Measurements from ENCODE around the gene C7orf57. TPM values are rescaled to one million over a fixed set of nuclear protein-coding genes. Genes with fewer than 3 reads are reported as not detected.

Gene C7orf57
- total RNA-seq, 1 donor from 2014 or later = 0.31 TPM

GRCh38 chr7:48009257-48009656, 26.1 kb upstream of the C7orf57 start:
- H3K27me3 Mint-ChIP-seq (ENCODE audit: insufficient read depth) = peaks cover 7% of the 10 kb centered on the region
- H3K4me3 Mint-ChIP-seq = no peak overlapping the region
- no peak overlapping the region for H3K27ac Mint-ChIP-seq
- H3K4me1 Mint-ChIP-seq (ENCODE audit: low read depth) = no peaks in the 10 kb centered on the region
- no peak for DNase-seq (ENCODE audit: low spot score)
- no peaks in the 10 kb centered on the region for H3K36me3 Mint-ChIP-seq (ENCODE audit: low read depth)
- intact Hi-C loops (cut with micrococcal nuclease) = no loop called here
- H3K9me3 Mint-ChIP-seq = no peaks in the 10 kb centered on the region

GRCh38 chr7:48009954-48010353, 25.4 kb upstream of the C7orf57 start:
- no peak for DNase-seq (ENCODE audit: low spot score)
- intact Hi-C loops (cut with micrococcal nuclease) = no loop called here
- Mint-ChIP-seq H3K4me1 (ENCODE audit: low read depth) (no peaks in the 10 kb centered on the region), H3K4me3 (no peak overlapping the region), H3K9me3 (no peaks in the 10 kb centered on the region), H3K36me3 (ENCODE audit: low read depth) (no peaks in the 10 kb centered on the region), H3K27ac (no peak overlapping the region), H3K27me3 (ENCODE audit: insufficient read depth) (peaks cover 5% of the 10 kb centered on the region)

- H3K4me3 Mint-ChIP-seq = no peak overlapping the region
- no peaks in the 10 kb centered on the region for H3K9me3 Mint-ChIP-seq
- H3K27me3 Mint-ChIP-seq (ENCODE audit: insufficient read depth) = peaks cover 1% of the 10 kb centered on the region
- H3K27ac Mint-ChIP-seq = no peak overlapping the region
- H3K36me3 Mint-ChIP-seq (ENCODE audit: low read depth) = no peaks in the 10 kb centered on the region
- intact Hi-C loops (cut with micrococcal nuclease) = no loop called here
- H3K4me1 Mint-ChIP-seq (ENCODE audit: low read depth) = no peaks in the 10 kb centered on the region
- DNase-seq (ENCODE audit: low spot score) = no peak
Observed at GRCh38 chr7:48011323-48011722, 24.0 kb upstream of the C7orf57 start.

GRCh38 chr7:48011951-48012350, 23.4 kb upstream of the C7orf57 start:
- Mint-ChIP-seq H3K36me3 (ENCODE audit: low read depth) (no peaks in the 10 kb centered on the region), H3K9me3 (no peaks in the 10 kb centered on the region), H3K27me3 (ENCODE audit: insufficient read depth) (peaks cover 1% of the 10 kb centered on the region)

GRCh38 chr7:48016641-48017040, 18.7 kb upstream of the C7orf57 start:
- intact Hi-C loops (cut with micrococcal nuclease) = no loop called here
- no peaks in the 10 kb centered on the region for H3K9me3 Mint-ChIP-seq
- no peaks in the 10 kb centered on the region for H3K4me1 Mint-ChIP-seq (ENCODE audit: low read depth)
- no peak overlapping the region for H3K4me3 Mint-ChIP-seq
- H3K27me3 Mint-ChIP-seq (ENCODE audit: insufficient read depth) = peaks cover 19% of the 10 kb centered on the region
- H3K36me3 Mint-ChIP-seq (ENCODE audit: low read depth) = no peaks in the 10 kb centered on the region
- no peak for DNase-seq (ENCODE audit: low spot score)
- H3K27ac Mint-ChIP-seq = no peak overlapping the region

More at GRCh38 chr7:48011951-48012350, 23.4 kb upstream of the C7orf57 start:
- no peak for DNase-seq (ENCODE audit: low spot score)
- Mint-ChIP-seq H3K4me1 (ENCODE audit: low read depth) (no peaks in the 10 kb centered on the region), H3K4me3 (no peak overlapping the region), H3K27ac (no peak overlapping the region)
- intact Hi-C loops (cut with micrococcal nuclease) = no loop called here

- Mint-ChIP-seq H3K27ac (no peak overlapping the region), H3K4me1 (ENCODE audit: low read depth) (no peaks in the 10 kb centered on the region), H3K9me3 (peaks cover 3% of the 10 kb centered on the region), H3K4me3 (no peak overlapping the region), H3K36me3 (ENCODE audit: low read depth) (no peaks in the 10 kb centered on the region), H3K27me3 (ENCODE audit: insufficient read depth) (peaks cover 22% of the 10 kb centered on the region)
- intact Hi-C loops (cut with micrococcal nuclease) = no loop called here
- no peak for DNase-seq (ENCODE audit: low spot score)
Observed at GRCh38 chr7:48017674-48018073, 17.7 kb upstream of the C7orf57 start.

- peaks cover 53% of the 10 kb centered on the region for H3K27me3 Mint-ChIP-seq (ENCODE audit: insufficient read depth)
- H3K9me3 Mint-ChIP-seq = peaks cover 16% of the 10 kb centered on the region
- no peaks in the 10 kb centered on the region for H3K36me3 Mint-ChIP-seq (ENCODE audit: low read depth)
- DNase-seq (ENCODE audit: low spot score) = no peak
- intact Hi-C loops (cut with micrococcal nuclease) = no loop called here
- H3K4me3 Mint-ChIP-seq = no peak overlapping the region
- H3K27ac Mint-ChIP-seq = no peak overlapping the region
- no peaks in the 10 kb centered on the region for H3K4me1 Mint-ChIP-seq (ENCODE audit: low read depth)
Observed at GRCh38 chr7:48025624-48026023, 9.7 kb upstream of the C7orf57 start.

- Mint-ChIP-seq H3K4me3 (no peak within 1 kb of the TSS), H3K36me3 (ENCODE audit: low read depth) (no peaks in the 10 kb centered on the region), H3K4me1 (ENCODE audit: low read depth) (no peaks in the 10 kb centered on the region), H3K9me3 (peaks cover 9% of the 10 kb centered on the region), H3K27ac (no peak within 1 kb of the TSS), H3K27me3 (ENCODE audit: insufficient read depth) (peaks cover 53% of the 10 kb centered on the region)
- DNase-seq (ENCODE audit: low spot score) = no peak
- intact Hi-C loops (cut with micrococcal nuclease) = no loop called here
Observed at GRCh38 chr7:48028938-48029337, 6.4 kb upstream of the C7orf57 start, which contains the start of gene SUN3. Gene SUN3, minus strand, starts transcription at chr7:48029107. Its CDS starts 169 bp downstream, at chr7:48028938.

- Mint-ChIP-seq H3K27ac (no peak overlapping the region), H3K4me3 (no peak overlapping the region), H3K4me1 (ENCODE audit: low read depth) (peaks cover 5% of the 10 kb centered on the region), H3K9me3 (no peaks in the 10 kb centered on the region), H3K27me3 (ENCODE audit: insufficient read depth) (peaks cover 58% of the 10 kb centered on the region), H3K36me3 (ENCODE audit: low read depth) (no peaks in the 10 kb centered on the region)
- no peak for DNase-seq (ENCODE audit: low spot score)
- intact Hi-C loops (cut with micrococcal nuclease) = no loop called here
Observed at GRCh38 chr7:48031111-48031510, 4.2 kb upstream of the C7orf57 start.

- Mint-ChIP-seq H3K4me1 (ENCODE audit: low read depth) (peaks cover 7% of the 10 kb centered on the region), H3K27me3 (ENCODE audit: insufficient read depth) (peaks cover 65% of the 10 kb centered on the region), H3K27ac (no peak overlapping the region), H3K9me3 (no peaks in the 10 kb centered on the region), H3K4me3 (no peak overlapping the region), H3K36me3 (ENCODE audit: low read depth) (no peaks in the 10 kb centered on the region)
- no peak for DNase-seq (ENCODE audit: low spot score)
- intact Hi-C loops (cut with micrococcal nuclease) = loop anchor here (2.0 kb wide), 1 partner anchor 63 kb away; no protein-coding TSS in a partner anchor
Observed at GRCh38 chr7:48033922-48034321, 1.4 kb upstream of the C7orf57 start.

- intact Hi-C loops (cut with micrococcal nuclease) = loop anchor here (1.0 to 2.0 kb wide), 5 partner anchors 45 to 74 kb away; partner anchors contain the start of gene HUS1
- peaks cover 17% of the 10 kb centered on the region for H3K4me1 Mint-ChIP-seq (ENCODE audit: low read depth)
- H3K36me3 Mint-ChIP-seq (ENCODE audit: low read depth) = no peaks in the 10 kb centered on the region
- peaks cover 52% of the 10 kb centered on the region for H3K27me3 Mint-ChIP-seq (ENCODE audit: insufficient read depth)
- H3K27ac Mint-ChIP-seq = peak overlapping the region; percentile 70
- no peak for DNase-seq (ENCODE audit: low spot score)
- peak overlapping the region; percentile 81 for H3K4me3 Mint-ChIP-seq
- H3K9me3 Mint-ChIP-seq = no peaks in the 10 kb centered on the region
Observed at GRCh38 chr7:48035967-48036478, 680 bp downstream of the C7orf57 start.

- Mint-ChIP-seq H3K27ac (no peak overlapping the region), H3K4me3 (no peak overlapping the region), H3K4me1 (ENCODE audit: low read depth) (peaks cover 37% of the 10 kb centered on the region), H3K9me3 (no peaks in the 10 kb centered on the region), H3K27me3 (ENCODE audit: insufficient read depth) (peaks cover 38% of the 10 kb centered on the region), H3K36me3 (ENCODE audit: low read depth) (no peaks in the 10 kb centered on the region)
- no peak for DNase-seq (ENCODE audit: low spot score)
- intact Hi-C loops (cut with micrococcal nuclease) = no loop called here
Observed at GRCh38 chr7:48038815-48039506, 3.6 kb downstream of the C7orf57 start.

GRCh38 chr7:48040944-48041652, 5.8 kb downstream of the C7orf57 start:
- intact Hi-C loops (cut with micrococcal nuclease) = loop anchor here (1.0 kb wide), 1 partner anchor 44 kb away; no protein-coding TSS in a partner anchor
- Mint-ChIP-seq H3K9me3 (no peaks in the 10 kb centered on the region), H3K4me3 (peak overlapping the region; percentile 8), H3K27me3 (ENCODE audit: insufficient read depth) (peaks cover 23% of the 10 kb centered on the region), H3K4me1 (ENCODE audit: low read depth) (peaks cover 45% of the 10 kb centered on the region), H3K27ac (no peak overlapping the region), H3K36me3 (ENCODE audit: low read depth) (no peaks in the 10 kb centered on the region)
- DNase-seq (ENCODE audit: low spot score) = no peak

Data from activated T-helper 1 cell treated with anti-CD3 and anti-CD28 coated beads, Interleukin-12 subunit alpha, Interleukin-12 subunit beta, Interleukin-2, Interleukin-4 antibody, amounts not matched to agents 30 ng/mL and 10 ng/mL and 1 ng/mL, durations not matched to agents 14 hours and 24 hours and 36 hours (primary cell).